Stimulated activated CD8-positive, alpha-beta memory T cell treated with anti-CD3 and anti-CD28 coated beads, Interleukin-4, amount 100 ng/mL, for 1 hour (primary cell): ENCODE measurements around the gene FBXL17.

Source experiments
- DNase-seq, 2 donors: peaks; one replicate each; pipeline ENCODE4 v3.0.0-alpha.2; 2020; ENCODE audit warnings: low read depth in 2 of 2, low spot score in 1 of 2

The FBXL17 gene

DNA sequence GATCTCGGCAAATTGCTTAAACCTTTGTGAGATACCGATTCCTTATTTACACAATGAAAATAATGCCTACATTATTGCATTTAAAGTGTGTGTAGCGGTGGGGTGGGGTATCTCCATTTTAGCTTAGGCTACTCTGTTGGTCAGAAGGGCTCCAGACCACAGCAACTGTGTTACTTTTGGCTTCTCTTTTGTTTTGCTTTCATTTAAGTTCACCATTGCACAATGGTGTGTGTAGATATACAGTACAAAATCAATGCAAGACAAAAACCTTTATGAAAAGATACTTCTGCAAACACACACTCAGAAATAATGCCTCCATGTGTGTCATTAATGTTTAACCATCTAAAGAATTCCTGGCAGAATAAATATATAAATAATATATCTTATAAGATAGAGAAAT is 279.4 kb downstream of the FBXL17 start:
- no peak for DNase-seq

- no peak for DNase-seq
These were observed 280.1 kb downstream of the FBXL17 start for GRCh38 chr5:108101821-108102220.

- DNase-seq, result no peak
These were observed 280.8 kb downstream of the FBXL17 start for GRCh38 chr5:108101130-108101529.

- no peak for DNase-seq
These were observed 287.1 kb downstream of the FBXL17 start for GRCh38 chr5:108094800-108095199.

- no peak for DNase-seq
These were observed 288.7 kb downstream of the FBXL17 start for GRCh38 chr5:108093186-108093585.

GRCh38 chr5:108090946-108091345 is 291.0 kb downstream of the FBXL17 start:
- no peak for DNase-seq

GRCh38 chr5:108084105-108084504 is 297.8 kb downstream of the FBXL17 start:
- no peak for DNase-seq

- no peak for DNase-seq
These were observed 298.7 kb downstream of the FBXL17 start for GRCh38 chr5:108083232-108083631.

DNA sequence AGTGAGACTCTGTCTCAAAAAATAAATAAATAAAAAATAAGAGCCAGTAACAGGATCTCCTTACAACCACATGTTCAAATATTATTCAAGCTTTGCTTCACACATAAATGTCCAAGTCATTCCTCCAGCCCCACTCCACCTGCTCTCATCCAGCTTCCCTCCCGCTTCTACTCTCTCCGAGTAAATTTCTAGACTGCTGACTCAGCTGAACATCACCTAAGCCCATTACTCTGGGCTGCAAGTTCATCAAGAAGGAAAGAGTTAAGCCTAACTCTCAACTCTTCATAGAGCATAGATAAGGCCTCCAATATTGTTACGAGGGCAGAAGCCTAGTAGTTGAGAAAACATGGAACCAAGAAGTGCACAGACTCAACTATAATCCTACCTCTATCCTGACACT is 300.2 kb downstream of the FBXL17 start:
- no peak for DNase-seq

- no peak for DNase-seq
These were observed 302.1 kb downstream of the FBXL17 start for GRCh38 chr5:108079753-108080152.

DNA sequence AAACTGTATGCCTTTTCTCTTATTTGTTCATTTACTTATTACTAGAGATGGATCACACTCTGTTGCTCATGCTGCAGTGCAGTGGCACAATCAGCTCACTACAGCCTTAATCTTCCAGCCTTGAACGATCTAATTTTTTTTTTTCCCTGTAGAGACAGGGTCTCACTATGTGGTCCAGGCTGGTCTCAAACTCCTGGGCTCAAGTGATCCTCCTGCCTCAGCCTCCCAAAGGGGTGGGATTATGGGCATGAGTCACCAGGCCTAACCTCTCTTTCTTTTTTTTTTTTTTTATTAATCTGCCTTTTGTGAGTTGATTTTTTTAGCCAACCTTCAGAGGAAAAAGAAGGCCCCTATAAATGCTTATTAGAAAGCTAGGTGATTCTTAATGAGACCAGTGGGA is 303.0 kb downstream of the FBXL17 start:
- no peak for DNase-seq

- DNase-seq, result no peak
These were observed 303.6 kb downstream of the FBXL17 start for GRCh38 chr5:108078345-108078744.

- no peak for DNase-seq
These were observed 307.3 kb downstream of the FBXL17 start for GRCh38 chr5:108074626-108075025.

DNA sequence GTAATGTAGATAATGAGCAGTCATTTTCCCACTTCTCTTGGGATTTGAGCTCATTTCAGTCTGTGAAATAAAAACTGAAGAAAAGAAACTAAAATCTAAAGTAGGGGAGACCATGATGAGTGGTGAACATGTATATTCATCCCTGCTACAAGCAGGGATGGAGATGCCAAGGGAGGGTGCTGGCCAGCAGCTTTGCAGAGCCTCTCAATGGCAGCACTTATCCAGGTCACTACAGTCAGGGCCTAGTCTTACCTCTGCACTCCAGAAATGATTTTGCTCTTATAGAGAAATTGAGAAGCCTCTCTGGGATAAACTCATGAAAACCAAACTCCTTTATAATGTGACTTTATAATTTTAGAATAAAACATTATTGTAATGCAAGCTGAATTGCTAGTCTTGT is 317.6 kb downstream of the FBXL17 start:
- no peak for DNase-seq

GRCh38 chr5:108061941-108062340 is 320.0 kb downstream of the FBXL17 start:
- DNase-seq, result no peak

GRCh38 chr5:108060340-108060739 is 321.6 kb downstream of the FBXL17 start:
- no peak for DNase-seq

DNA sequence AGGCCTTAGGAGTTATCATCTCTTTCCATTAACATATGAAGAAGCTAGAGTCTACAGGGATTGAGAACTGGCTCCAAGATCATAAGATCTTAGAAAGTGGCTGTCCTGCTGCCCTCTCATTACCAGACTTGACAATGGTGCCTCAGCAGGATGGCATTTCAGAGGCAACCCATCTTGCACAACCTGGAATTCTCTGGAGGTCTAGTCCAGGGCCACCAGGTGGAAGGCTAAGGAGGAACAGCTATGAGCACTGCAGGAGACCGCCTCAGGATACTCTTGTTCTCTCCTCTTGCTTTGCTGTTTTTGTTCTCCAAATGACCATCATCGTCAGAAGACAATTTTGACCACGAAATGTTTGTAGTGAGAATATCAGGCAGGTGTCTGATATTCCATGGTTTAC is 322.6 kb downstream of the FBXL17 start:
- no peak for DNase-seq

DNA sequence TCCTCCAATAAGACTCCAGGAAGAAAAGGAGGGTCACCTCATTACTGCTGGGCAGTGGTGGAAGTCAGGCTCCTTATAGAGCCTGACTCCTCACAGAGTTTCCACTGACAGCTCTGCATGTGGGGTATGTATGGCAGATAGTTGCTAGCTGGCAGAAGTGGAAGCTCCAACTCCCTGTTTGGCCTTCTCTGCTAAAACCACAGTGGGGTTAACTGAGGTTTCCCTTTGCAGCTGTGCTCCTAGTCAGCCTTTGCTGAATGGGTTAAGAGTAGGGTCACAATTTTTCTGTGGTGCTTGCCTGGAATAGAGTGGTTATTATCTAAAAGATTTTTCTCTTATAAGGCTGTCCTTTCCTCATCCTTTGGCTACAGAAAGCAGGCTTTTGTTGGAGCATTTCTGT is 327.5 kb downstream of the FBXL17 start:
- DNase-seq, result no peak

DNA sequence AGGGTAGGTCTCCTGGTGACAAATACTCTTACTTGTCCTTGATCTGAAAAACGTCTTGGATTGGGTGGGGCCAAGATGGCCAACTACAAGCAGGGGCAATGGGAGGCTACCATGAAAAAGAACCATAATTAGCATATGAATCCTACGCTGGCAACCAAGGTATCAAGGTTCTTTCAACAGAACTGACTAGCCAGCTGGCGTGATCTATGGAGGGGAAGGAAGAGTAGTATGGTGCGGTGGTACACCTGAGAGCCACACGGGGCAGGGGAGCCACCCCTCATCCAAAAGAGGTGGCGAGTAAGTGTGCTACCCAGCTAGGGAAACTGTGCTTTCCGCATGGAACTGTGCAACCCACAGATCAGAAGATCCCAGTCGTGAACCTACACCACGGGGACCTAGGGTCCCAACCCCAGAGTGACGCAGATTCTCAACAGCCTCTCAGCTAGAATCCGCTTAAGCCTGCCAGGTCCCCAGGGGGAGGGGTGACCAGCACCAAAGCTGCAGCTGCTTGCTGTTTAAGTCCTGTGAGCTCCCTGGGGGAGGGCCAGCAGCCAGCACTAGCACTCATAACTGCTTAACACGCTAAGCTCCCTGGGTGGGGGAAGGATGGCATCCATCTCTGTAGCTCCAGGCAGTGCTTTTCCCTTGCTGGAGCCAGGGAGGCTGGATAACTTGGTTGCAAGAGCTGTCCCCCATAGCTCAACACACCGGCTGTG is 334.8 kb downstream of the FBXL17 start:
- no peak for DNase-seq

DNA sequence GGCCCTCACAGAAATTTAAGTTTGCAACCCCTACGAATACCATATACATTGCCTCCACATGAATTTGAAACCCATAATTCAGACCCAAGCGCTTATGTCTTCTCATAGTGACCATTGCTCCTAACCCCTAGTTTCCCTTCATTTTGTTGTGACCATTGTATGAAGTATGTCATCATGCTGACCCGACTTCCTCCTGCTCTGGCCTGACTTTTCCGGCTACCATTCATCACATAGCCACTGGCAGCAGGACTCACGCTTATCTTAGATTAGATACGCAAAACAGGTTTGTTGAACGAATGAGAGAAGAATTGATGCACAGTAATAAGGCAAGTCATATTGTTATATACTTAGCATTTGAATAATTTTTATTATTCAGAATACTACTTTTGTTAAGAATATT is 345.4 kb downstream of the FBXL17 start:
- no peak for DNase-seq

DNA sequence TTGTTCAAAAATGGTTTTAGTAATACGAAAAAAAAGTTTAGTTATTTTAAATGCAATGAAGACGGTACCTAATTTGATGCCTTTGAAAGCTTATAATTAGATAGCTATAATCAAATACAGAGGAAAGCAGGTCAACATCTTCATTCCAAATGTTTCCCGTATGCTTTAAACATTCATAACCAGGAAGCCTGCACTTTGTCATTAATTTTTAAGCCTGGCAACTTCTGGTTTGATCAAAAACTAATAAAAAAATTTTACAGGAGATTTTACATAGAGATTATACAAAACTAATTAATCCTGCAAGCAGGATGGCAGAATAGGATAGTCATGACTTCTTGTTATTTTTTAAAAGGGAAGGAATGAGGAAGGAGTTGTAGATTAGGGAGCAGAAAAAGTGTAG is 353.0 kb downstream of the FBXL17 start:
- no peak for DNase-seq

DNA sequence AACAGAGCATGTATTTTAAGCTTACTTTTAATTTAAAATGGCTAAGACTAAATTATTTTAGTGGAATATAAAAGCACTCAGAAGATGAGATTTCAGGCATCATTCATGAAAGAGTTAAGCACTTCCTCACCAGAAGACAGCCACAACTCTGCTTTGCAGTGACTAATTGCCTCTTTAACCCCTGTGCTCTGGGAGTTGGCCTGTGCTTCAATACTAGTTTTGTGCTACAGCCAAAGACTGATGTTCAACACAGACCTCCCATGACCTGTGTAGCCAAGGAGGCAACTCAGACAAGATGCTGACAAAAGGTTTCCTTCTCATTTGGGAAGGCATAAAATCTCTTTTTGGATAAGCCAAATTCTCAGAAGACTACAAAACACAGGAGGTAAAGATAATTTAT is 353.5 kb downstream of the FBXL17 start:
- DNase-seq, result no peak

DNA sequence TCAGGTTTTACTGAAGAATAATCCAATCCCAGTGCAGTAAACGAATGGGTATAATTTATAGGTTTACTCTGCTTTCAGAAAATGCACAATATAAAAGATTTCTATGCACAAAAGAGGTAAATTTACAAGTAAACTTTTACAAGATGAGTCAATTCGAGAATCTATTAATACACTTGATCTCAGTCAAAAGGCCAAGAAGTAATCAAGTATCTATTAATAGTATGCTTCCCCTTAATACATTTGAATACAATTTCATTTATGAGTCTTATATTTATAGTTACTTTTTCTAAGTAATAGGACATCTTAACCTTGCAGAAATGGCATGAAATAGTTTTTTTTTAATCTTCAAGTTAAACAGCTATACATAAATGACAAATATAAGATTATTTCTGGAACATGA is 355.9 kb downstream of the FBXL17 start:
- DNase-seq, result no peak

GRCh38 chr5:108024986-108025385 is 356.9 kb downstream of the FBXL17 start:
- no peak for DNase-seq
